BJ (cell line): ENCODE results near the gene EZH2. TPM values are rescaled to one million over a fixed set of nuclear protein-coding genes. Genes with fewer than 3 reads are reported as not detected.

Experiments used
- CTCF ChIA-PET: fragments of 350-600 bp; formaldehyde crosslinking; extraction: SDS; loops from one replicate; lab custom pipeline; 2021; ENCODE audit warnings: antibody characterized with exemption, inconsistent platforms; lab: Yijun Ruan, JAX
- POLR2A ChIA-PET: fragments of 300-600 bp; sonication (Branson Sonifier 250); formaldehyde crosslinking; extraction: SDS; loops from one replicate; lab custom pipeline; 2021; ENCODE audit warnings: antibody characterized with exemption; lab: Charles Lee
- DNase-seq: peaks from one replicate; pipeline ENCODE4 v3.0.0-alpha.2; 2011; ENCODE audit warnings: low read depth
- H3K27me3 ChIP-seq: 2 replicates; pipeline ENCODE4 v1.6.0; 2011; ENCODE audit warnings: low read length; ENCODE audit not compliant: control insufficient read depth, insufficient read depth
- H3K36me3 ChIP-seq: 2 replicates; pipeline ENCODE4 v1.5.1; 2011; ENCODE audit warnings: low read length; ENCODE audit not compliant: control insufficient read depth, insufficient read depth
- H3K4me3 ChIP-seq: 2 replicates; pipeline ENCODE4 v1.5.1; 2011; ENCODE audit warnings: low read depth, mild to moderate bottlenecking, control low read depth, low read length
- CTCF ChIP-seq: IDR thresholded peaks from 2 replicates; pipeline ENCODE4 v1.5.1; 2011; ENCODE audit warnings: low read depth, mild to moderate bottlenecking, control low read depth, inconsistent platforms, low read length, moderate library complexity; ENCODE audit not compliant: insufficient read depth
- polyA plus RNA-seq: library from polyadenylated mRNA; depleted of rRNA; stranded (reverse); fragments of >200 nt; gene quantifications from 2 replicates; pipeline ENCODE4 v1.2.3, GENCODE V29; 2011

Gene EZH2
- polyA plus RNA-seq, 1 experiment, result 11.0 TPM

- CTCF ChIA-PET, result no interaction called here
- no peak for DNase-seq
- POLR2A ChIA-PET, result no interaction called here
- no peak for TF ChIP-seq CTCF
- no peak overlapping the region for H3K4me3 ChIP-seq
- H3K27me3 ChIP-seq, result no peaks in the 10 kb centered on the region
- H3K36me3 ChIP-seq, result no peaks in the 10 kb centered on the region
Observed at GRCh38 chr7:148838905-148839304, 45.2 kb downstream of the EZH2 start.

GRCh38 chr7:148835854-148836253 is 48.2 kb downstream of the EZH2 start:
- DNase-seq, result no peak
- TF ChIP-seq CTCF, result no peak
- ChIA-PET POLR2A (interaction anchor here (0.6 kb wide), 1 partner anchor 12 kb away, joined by 3 read pairs; no protein-coding TSS in a partner anchor), CTCF (interaction anchor here (0.6 to 1.1 kb wide), 4 partner anchors 10 to 37 kb away, joined by 3 to 4 read pairs (median 4); no protein-coding TSS in a partner anchor)
- Histone ChIP-seq H3K27me3 (no peaks in the 10 kb centered on the region), H3K4me3 (no peak overlapping the region), H3K36me3 (no peaks in the 10 kb centered on the region)

GRCh38 chr7:148834605-148835004 is 49.5 kb downstream of the EZH2 start:
- DNase-seq, result no peak
- H3K27me3 ChIP-seq, result no peaks in the 10 kb centered on the region
- no peaks in the 10 kb centered on the region for H3K36me3 ChIP-seq
- no peak for TF ChIP-seq CTCF
- H3K4me3 ChIP-seq, result no peak overlapping the region
- ChIA-PET CTCF (interaction anchor here (0.7 kb wide), 1 partner anchor 46 kb away, joined by 3 read pairs; no protein-coding TSS in a partner anchor), POLR2A (no interaction called here)

- DNase-seq, result no peak
- TF ChIP-seq CTCF, result no peak
- Histone ChIP-seq H3K4me3 (no peak overlapping the region), H3K36me3 (no peaks in the 10 kb centered on the region; the same call in 1 of the 2 replicates), H3K27me3 (no peaks in the 10 kb centered on the region)
- ChIA-PET POLR2A (no interaction called here), CTCF (interaction anchor here (0.6 to 1.7 kb wide), 3 partner anchors 10 to 256 kb away, joined by 3 to 6 read pairs (median 3); no protein-coding TSS in a partner anchor)
Observed at GRCh38 chr7:148831782-148832181, 52.3 kb downstream of the EZH2 start.

- Histone ChIP-seq H3K4me3 (no peak overlapping the region), H3K27me3 (no peaks in the 10 kb centered on the region), H3K36me3 (no peaks in the 10 kb centered on the region; the same call in 1 of the 2 replicates)
- TF ChIP-seq CTCF, result no peak
- ChIA-PET CTCF (interaction anchor here (1.7 kb wide), 1 partner anchor 10 kb away, joined by 6 read pairs; no protein-coding TSS in a partner anchor), POLR2A (no interaction called here)
- no peak for DNase-seq
Observed at GRCh38 chr7:148830897-148831692, 53.0 kb downstream of the EZH2 start.
